Esophagus squamous epithelium (tissue), 4 donors: Measurements from ENCODE around the gene DRD4.

Experiments
- POLR2A ChIP-seq, 4 donors: fragments of 450-650 bp; IDR thresholded peaks; one replicate each; pipeline ENCODE4 v1.6.1; 2017; ENCODE audit warnings: antibody characterized with exemption in 4 of 4, mild to moderate bottlenecking in 4 of 4, moderate library complexity in 3 of 4
- TF ChIP-seq, protein P1 (sequence below), 6 experiments: fragments of 450-650 bp in 4 of 6; fragments of 200-600 bp in 2 of 6; sonication (generic) in 2 of 6; IDR thresholded peaks; one replicate each; pipeline ENCODE4 v1.5.1; 2016 to 2019; ENCODE audit warnings: antibody characterized with exemption in 6 of 6, mild to moderate bottlenecking in 4 of 6, moderate library complexity in 4 of 6

DNA sequence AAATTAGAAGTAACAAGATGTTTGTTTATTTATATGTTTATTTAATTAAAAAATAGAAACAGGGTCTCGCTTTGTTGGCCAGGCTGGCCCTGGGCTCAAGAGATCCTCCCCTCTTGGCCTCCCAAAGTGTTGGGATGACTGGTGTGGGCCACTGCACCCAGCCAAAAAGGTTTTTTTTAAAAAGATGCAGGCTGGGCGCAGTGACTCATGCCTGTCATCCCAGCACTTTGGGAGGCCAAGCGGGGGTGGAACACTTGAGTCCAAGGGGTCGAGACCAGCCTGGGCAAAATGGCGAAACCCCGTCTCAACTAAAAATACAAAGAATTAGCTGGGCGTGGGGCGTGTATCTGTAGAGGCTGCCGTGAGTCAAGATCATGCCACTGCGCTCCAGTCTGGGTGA is 13.4 kb downstream of the DRD4 start:
- TF ChIP-seq, protein P1, sequence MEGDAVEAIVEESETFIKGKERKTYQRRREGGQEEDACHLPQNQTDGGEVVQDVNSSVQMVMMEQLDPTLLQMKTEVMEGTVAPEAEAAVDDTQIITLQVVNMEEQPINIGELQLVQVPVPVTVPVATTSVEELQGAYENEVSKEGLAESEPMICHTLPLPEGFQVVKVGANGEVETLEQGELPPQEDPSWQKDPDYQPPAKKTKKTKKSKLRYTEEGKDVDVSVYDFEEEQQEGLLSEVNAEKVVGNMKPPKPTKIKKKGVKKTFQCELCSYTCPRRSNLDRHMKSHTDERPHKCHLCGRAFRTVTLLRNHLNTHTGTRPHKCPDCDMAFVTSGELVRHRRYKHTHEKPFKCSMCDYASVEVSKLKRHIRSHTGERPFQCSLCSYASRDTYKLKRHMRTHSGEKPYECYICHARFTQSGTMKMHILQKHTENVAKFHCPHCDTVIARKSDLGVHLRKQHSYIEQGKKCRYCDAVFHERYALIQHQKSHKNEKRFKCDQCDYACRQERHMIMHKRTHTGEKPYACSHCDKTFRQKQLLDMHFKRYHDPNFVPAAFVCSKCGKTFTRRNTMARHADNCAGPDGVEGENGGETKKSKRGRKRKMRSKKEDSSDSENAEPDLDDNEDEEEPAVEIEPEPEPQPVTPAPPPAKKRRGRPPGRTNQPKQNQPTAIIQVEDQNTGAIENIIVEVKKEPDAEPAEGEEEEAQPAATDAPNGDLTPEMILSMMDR (IDR thresholded peaks at IDR 0.05) = no peak
- TF ChIP-seq POLR2A (IDR thresholded peaks at IDR 0.05) = no peak
